Measurements from ENCODE around the gene AIFM2. TPM values are rescaled to one million over a fixed set of nuclear protein-coding genes. Genes with fewer than 3 reads are reported as not detected.

AIFM2 gene
- 7.0 and 7.2 TPM in 2 replicates for total RNA-seq

GRCh38 chr10:70132098-70133029, at the start of gene AIFM2:
Gene AIFM2 (minus strand): TSS chr10:70132825. CDS start chr10:70124084, 8,741 bp downstream.

GRCh38 chr10:70146489-70147258, 14.0 kb upstream of the AIFM2 start, which contains the start of gene TYSND1:
Gene TYSND1 (minus strand): TSS chr10:70146700. CDS start chr10:70146586, 114 bp downstream.

Other genes with a start within 250 kb of the AIFM2 start
- 30.7 and 42.5 TPM in 2 replicates for gene MACROH2A2, start 80.0 kb downstream of the AIFM2 start, total RNA-seq
- 7.9 and 10.6 TPM in 2 replicates for gene TYSND1, start 13.9 kb upstream of the AIFM2 start, total RNA-seq
- 83.7 and 89.1 TPM in 2 replicates for gene SAR1A, start 37.7 kb upstream of the AIFM2 start, total RNA-seq
- 122 and 169 TPM in 2 replicates for gene PPA1, start 100.6 kb upstream of the AIFM2 start, total RNA-seq
- gene NPFFR1, start 151.2 kb upstream of the AIFM2 start, total RNA-seq, result not detected in 2 replicates
- gene LRRC20, start 249.8 kb upstream of the AIFM2 start, total RNA-seq, result 12.6 and 15.1 TPM in 2 replicates